IPS-20b (cell line): Measurements from ENCODE around the gene NDUFA1.
"Not testable (repeated sequence)": the region's sequence is repeated elsewhere in the genome, so short reads cannot be mapped to it uniquely, and the experiment has no call there.

ENCODE experiments used
- H3K27ac ChIP-seq: one replicate; pipeline ENCODE4 v1.5.1; 2013; ENCODE audit warnings: low read length
- H3K27me3 ChIP-seq: 2 replicates; pipeline ENCODE4 v1.6.1; 2013; ENCODE audit warnings: mild to moderate bottlenecking, low read length, inconsistent platforms; ENCODE audit not compliant: insufficient read depth
- H3K36me3 ChIP-seq: 2 replicates; pipeline ENCODE4 v1.6.1; 2013; ENCODE audit warnings: low read depth, mild to moderate bottlenecking, inconsistent platforms, low read length, moderate library complexity; ENCODE audit not compliant: insufficient read depth
- H3K4me1 ChIP-seq: 2 replicates; pipeline ENCODE4 v1.6.1; 2013; ENCODE audit warnings: mild to moderate bottlenecking, control low read depth, inconsistent platforms, low read length, moderate library complexity; ENCODE audit not compliant: insufficient read depth
- H3K4me3 ChIP-seq: 2 replicates; pipeline ENCODE4 v1.5.1; 2013; ENCODE audit warnings: mild to moderate bottlenecking, low read length, inconsistent platforms
- H3K9ac ChIP-seq: 2 replicates; pipeline ENCODE4 v1.6.1; 2013; ENCODE audit warnings: low read depth, mild to moderate bottlenecking, inconsistent platforms, low read length, moderate library complexity
- H3K9me3 ChIP-seq: 2 replicates; pipeline ENCODE4 v1.6.1; 2013; ENCODE audit warnings: mild to moderate bottlenecking, low read depth, low read length, inconsistent platforms; ENCODE audit not compliant: insufficient read depth

NDUFA1 gene

GRCh38 chrX:119880552-119881437, 9.2 kb downstream of the NDUFA1 start:
- H3K27me3 ChIP-seq, result no peaks in the 10 kb centered on the region
- H3K9me3 ChIP-seq, result no peaks in the 10 kb centered on the region
- no peaks in the 10 kb centered on the region for H3K4me1 ChIP-seq
- no peak overlapping the region for H3K27ac ChIP-seq
- peaks cover 11% of the 10 kb centered on the region; the same call in 1 of the 2 replicates for H3K36me3 ChIP-seq
- H3K4me3 ChIP-seq, result no peak overlapping the region
- no peak overlapping the region for H3K9ac ChIP-seq

GRCh38 chrX:119885554-119886428, 14.2 kb downstream of the NDUFA1 start:
- no peak overlapping the region for H3K27ac ChIP-seq
- no peak overlapping the region for H3K4me3 ChIP-seq
- H3K9me3 ChIP-seq, result no peaks in the 10 kb centered on the region
- H3K9ac ChIP-seq, result no peak overlapping the region
- no peaks in the 10 kb centered on the region for H3K4me1 ChIP-seq
- no peaks in the 10 kb centered on the region for H3K36me3 ChIP-seq
- no peaks in the 10 kb centered on the region for H3K27me3 ChIP-seq

- Histone ChIP-seq H3K9me3 (no peaks in the 10 kb centered on the region), H3K27me3 (no peaks in the 10 kb centered on the region), H3K9ac (no peak overlapping the region; the same call in 1 of the 2 replicates), H3K4me1 (no peaks in the 10 kb centered on the region), H3K4me3 (peak overlapping the region; percentile 73; the same call in 1 of the 2 replicates), H3K36me3 (no peaks in the 10 kb centered on the region), H3K27ac (no peak overlapping the region)
Measured at GRCh38 chrX:119887721-119888425, 16.2 kb downstream of the NDUFA1 start.

- not testable (repeated sequence) for H3K4me1 ChIP-seq, H3K27me3 ChIP-seq, H3K36me3 ChIP-seq, H3K4me3 ChIP-seq, H3K9ac ChIP-seq, H3K27ac ChIP-seq, H3K9me3 ChIP-seq
Measured at GRCh38 chrX:119890626-119891025, 19.0 kb downstream of the NDUFA1 start.

- H3K4me1 ChIP-seq, H3K27ac ChIP-seq, H3K4me3 ChIP-seq, H3K27me3 ChIP-seq, H3K36me3 ChIP-seq, H3K9ac ChIP-seq, H3K9me3 ChIP-seq: not testable (repeated sequence)
Measured at GRCh38 chrX:119891961-119892692, 20.5 kb downstream of the NDUFA1 start.

GRCh38 chrX:119895843-119896326, 24.3 kb downstream of the NDUFA1 start, which contains the start of gene AKAP14:
Gene AKAP14, plus strand, starts transcription at chrX:119895893. Its CDS starts 7,331 bp downstream, at chrX:119903224.
- Histone ChIP-seq H3K27ac (no peak within 1 kb of the TSS), H3K9me3 (no peaks in the 10 kb centered on the region), H3K27me3 (no peaks in the 10 kb centered on the region), H3K4me1 (no peaks in the 10 kb centered on the region), H3K4me3 (no peak within 1 kb of the TSS; the same call in 1 of the 2 replicates), H3K36me3 (no peaks in the 10 kb centered on the region), H3K9ac (no peak within 1 kb of the TSS)

- no peaks in the 10 kb centered on the region for H3K27me3 ChIP-seq
- H3K27ac ChIP-seq, result no peak overlapping the region
- no peaks in the 10 kb centered on the region for H3K36me3 ChIP-seq
- H3K9me3 ChIP-seq, result no peaks in the 10 kb centered on the region
- no peak overlapping the region for H3K4me3 ChIP-seq
- no peaks in the 10 kb centered on the region for H3K4me1 ChIP-seq
- H3K9ac ChIP-seq, result no peak overlapping the region
Measured at GRCh38 chrX:119899125-119899524, 27.5 kb downstream of the NDUFA1 start.

- Histone ChIP-seq H3K4me3 (no peak overlapping the region), H3K9ac (no peak overlapping the region), H3K9me3 (no peaks in the 10 kb centered on the region), H3K27ac (no peak overlapping the region), H3K36me3 (no peaks in the 10 kb centered on the region), H3K4me1 (no peaks in the 10 kb centered on the region), H3K27me3 (no peaks in the 10 kb centered on the region)
Measured at GRCh38 chrX:119900976-119901375, 29.3 kb downstream of the NDUFA1 start.

- Histone ChIP-seq H3K27ac (no peak overlapping the region), H3K36me3 (no peaks in the 10 kb centered on the region), H3K27me3 (no peaks in the 10 kb centered on the region), H3K9ac (no peak overlapping the region), H3K9me3 (no peaks in the 10 kb centered on the region), H3K4me1 (no peaks in the 10 kb centered on the region), H3K4me3 (no peak overlapping the region)
Measured at GRCh38 chrX:119916310-119916709, 44.7 kb downstream of the NDUFA1 start.

GRCh38 chrX:119917877-119918276, 46.2 kb downstream of the NDUFA1 start:
- Histone ChIP-seq H3K4me1 (no peaks in the 10 kb centered on the region), H3K36me3 (no peaks in the 10 kb centered on the region), H3K4me3 (no peak overlapping the region), H3K9me3 (no peaks in the 10 kb centered on the region), H3K9ac (no peak overlapping the region), H3K27me3 (no peaks in the 10 kb centered on the region), H3K27ac (no peak overlapping the region)
